ENCODE measurements around the gene MRPL43. TPM values are rescaled to one million over a fixed set of nuclear protein-coding genes. Genes with fewer than 3 reads are reported as not detected.

The MRPL43 gene
- total RNA-seq, 1 experiment from 2014 or later = 118 TPM

DNA sequence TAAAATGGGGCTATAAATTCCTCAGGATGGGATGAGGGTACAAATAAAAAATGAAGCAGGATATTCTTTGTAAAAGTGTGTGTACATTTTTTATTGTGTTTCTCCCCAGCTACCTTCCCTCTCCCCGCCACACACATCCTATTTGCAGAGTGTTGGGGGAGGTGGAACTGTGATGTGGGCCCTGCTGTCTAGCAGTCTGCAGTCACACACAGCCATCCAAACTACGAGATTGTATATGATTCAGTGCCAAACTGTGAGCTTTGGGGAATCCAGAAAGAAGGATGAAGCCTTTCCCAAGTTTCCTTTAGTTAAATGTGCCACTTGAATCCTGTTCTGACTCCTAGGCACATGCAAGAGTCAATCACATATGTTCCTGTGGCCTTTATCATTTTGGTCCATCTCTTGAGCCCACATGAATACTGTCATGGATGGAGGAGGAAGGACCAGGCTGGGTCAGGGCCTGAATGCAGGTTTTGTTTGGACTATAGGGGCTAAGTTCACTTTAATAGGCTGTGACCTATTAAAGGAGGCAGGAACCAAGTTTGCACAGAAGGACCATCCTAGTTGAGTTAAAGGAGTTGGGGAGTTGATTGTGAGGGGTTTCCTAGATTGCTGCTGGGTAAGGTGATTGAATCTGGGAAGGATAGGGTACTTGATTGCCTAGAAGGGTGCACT is 19.1 kb downstream of the MRPL43 start:
- DNase-seq (ENCODE audit: low spot score) = no peak

DNA sequence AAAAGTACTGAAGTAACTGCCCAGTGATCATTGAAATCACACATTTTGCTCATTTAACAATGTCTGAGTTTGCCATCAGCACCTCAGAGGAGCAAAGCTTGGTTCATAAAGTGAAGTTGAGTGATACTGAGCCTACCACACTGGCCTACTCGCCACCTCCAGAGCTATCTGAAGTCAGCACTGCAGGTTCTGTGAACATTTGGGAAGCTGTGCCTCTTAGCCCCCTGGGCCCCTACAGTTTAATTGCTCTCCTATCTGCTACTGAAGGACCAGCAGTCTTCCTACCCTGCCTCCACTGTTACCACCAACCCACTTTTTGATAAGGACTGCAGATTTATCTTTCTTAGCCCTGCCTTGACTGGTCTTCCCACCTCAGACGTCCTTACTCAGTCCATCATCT is 20.0 kb downstream of the MRPL43 start:
- no peak for DNase-seq (ENCODE audit: low spot score)

DNA sequence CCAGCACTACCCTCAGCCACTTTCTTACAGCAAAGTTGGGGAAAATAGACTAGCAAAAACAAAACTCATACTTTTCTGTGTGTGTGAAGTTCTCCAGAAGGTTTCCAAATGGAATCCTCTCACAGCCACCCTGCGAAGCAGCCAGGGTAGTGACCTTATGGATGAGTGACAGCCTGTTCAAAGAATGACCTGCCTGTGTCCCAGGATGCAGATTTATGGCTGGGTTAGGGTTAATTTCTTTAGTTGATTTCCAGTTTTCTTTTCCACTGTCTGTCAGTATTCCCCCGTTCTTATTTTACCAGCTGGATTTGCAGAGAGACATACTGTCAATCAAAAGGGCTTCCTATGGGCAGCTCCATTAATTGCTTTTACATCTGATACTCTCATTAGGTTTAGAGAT is 20.4 kb downstream of the MRPL43 start:
- DNase-seq (ENCODE audit: low spot score) = no peak

DNA sequence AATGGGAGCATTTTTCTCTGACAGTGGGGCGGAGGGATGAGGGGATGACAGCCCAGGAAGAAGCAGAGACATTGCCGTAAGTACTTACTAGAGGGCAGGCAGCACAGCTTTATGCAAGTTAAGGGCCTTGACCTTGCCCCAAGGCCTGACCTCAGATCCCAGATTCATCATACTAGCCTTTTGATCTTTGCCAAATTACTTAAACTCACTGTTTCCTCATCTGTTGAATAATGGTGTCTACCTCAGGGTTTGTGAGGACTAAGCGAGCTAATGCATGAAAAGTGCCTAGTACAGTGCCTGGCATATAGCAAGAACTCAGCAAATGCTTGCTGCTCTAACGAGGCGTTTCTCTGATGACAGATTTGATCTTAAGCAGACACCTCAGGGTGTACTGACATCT is 21.5 kb downstream of the MRPL43 start:
- no peak for DNase-seq (ENCODE audit: low spot score)

DNA sequence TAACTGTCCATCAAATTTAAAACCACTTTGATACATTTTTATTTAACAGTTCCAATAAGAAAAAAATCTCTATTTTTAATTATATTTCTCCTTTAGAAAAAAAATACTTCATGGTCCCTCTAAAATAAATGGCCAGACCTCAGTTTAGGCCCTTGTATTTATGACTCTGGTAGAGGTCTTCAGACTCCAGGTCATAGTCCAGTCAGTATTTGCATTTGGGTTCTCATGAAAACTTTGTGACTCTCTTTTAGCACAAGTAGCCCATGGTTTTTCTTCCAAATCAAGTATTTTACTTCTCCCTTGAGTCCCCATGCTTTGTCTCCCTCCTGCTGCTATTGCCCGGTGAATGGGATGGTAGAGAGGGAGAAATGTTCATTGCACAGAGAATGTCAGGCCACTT is 23.5 kb downstream of the MRPL43 start:
- no peak for DNase-seq (ENCODE audit: low spot score)

DNA sequence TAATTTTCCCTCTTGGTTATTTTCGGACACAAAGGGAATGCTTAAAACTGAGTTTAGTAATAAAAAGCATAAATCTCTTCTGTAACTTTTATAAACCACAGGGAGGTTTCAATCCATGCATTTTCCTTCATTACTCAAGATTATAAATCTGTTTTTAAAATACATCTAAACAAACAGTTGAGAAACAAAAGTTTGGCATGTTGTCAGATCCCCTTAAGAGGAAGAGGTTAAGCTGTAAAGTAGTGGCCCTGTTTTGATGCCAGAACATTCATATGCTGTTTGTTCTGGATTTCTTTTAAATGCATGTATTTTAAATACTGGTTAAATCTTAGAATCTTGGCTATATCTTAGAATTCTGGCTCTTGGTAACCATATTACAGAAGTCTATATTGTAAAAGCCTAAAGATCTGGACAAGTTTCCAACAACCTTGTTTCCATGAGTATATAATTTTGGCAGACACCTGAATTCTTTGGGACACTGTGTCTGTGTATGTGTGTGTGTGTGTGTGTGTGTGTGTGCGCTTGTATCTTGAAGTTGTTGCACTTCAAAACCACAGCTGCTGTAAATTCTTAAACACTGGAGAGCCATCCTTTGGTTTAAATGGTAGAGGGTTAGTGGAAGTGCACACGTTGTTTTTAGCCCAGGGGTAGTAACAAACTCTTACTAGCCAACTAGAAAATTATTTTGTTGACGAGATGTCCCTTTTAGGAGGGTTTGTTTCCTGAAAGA is 24.8 kb downstream of the MRPL43 start:
- no peak for DNase-seq (ENCODE audit: low spot score)

DNA sequence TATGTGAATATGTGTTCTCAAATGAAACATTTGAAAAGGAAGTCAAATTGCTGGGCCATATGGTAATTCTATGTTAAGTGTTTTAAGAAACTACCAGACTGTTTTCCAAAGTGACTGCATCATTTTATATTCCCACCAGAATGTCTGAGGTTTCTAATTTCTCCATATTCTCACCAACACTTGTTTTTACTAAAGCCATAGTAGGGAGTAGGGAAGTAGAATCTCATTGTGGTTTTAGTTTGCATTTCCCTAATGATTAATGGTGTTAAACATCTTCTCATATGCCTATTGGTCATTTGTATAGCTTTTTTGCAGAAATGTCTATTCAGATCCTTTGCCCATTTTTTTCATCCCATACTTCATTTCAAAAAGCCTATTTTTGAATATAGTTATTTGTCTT is 27.0 kb downstream of the MRPL43 start:
- no peak for DNase-seq (ENCODE audit: low spot score)

DNA sequence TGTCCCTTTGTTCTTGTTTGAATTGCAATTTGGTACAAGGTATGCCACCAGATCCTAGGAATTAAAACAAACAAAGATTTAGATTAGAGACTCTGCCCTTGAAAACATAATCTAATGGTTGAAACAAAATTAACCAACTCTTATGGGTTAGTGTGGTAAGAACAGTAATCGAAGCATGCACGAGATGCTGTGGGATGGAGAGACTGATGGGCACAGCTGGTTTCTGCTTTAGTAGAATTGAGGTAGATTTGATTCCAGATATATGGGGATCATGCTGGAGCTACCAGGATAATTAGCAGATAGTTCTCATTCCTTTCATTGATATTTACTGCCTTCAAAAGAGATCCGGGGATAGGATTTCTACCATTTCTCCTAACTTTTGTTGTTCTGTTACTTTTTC is 38.4 kb downstream of the MRPL43 start:
- no peak for DNase-seq (ENCODE audit: low spot score)

DNA sequence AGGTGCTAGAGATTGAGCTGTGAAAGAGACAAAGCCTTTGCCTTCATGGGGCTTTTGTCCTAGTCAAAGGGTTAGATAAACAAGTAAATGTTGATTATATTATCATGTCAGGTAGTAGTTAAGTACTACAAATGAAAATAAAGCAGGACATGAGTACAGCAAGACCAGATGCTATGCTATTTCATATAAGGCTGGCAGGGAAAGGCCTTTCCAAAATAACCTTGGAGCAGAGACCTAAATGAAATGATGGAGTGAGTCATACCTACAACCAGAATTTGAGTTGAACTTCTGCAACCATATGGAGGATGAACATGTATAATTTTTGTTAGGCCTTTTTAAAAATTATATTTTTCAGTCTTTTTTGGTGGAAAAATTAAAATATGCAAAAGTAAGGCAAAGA is 41.5 kb downstream of the MRPL43 start:
- DNase-seq (ENCODE audit: low spot score) = no peak

DNA sequence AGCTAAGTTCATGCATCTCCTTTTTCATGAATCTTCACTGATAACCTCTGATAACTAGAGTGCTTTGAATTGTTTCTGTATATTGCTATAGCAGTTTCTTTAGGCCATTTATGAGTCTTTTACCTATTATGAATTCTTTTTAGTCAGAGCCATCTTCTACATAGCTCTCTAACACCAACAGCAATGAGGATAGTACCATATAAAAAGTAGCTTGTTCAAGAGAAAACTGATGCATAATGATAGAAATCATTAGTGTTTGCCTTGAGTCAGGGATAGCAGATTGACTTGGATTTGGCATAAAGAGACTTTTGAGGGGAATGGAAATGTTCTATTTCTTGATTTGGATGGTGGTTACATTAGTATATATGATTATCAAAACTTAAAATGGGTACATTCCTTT is 43.8 kb downstream of the MRPL43 start:
- DNase-seq (ENCODE audit: low spot score) = no peak

DNA sequence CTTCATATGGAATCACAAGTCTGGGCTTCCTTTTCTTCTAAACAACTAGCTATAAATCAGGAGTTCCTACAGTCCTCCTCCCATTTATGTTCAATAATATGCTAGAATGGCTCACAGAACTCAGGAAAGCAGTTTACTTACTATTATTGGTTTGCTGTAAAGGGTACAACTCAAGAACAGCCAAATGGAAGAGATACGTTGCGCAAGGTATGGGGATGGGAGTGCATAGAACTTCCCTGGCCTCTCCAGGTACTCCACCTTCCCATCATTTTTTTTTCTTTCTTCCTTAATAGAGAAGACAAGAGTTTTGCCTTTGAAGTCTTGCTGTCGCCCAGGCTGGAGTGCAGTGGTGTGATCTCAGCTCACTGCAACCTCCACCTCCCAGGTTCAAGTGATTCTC is 45.1 kb downstream of the MRPL43 start:
- no peak for DNase-seq (ENCODE audit: low spot score)

DNA sequence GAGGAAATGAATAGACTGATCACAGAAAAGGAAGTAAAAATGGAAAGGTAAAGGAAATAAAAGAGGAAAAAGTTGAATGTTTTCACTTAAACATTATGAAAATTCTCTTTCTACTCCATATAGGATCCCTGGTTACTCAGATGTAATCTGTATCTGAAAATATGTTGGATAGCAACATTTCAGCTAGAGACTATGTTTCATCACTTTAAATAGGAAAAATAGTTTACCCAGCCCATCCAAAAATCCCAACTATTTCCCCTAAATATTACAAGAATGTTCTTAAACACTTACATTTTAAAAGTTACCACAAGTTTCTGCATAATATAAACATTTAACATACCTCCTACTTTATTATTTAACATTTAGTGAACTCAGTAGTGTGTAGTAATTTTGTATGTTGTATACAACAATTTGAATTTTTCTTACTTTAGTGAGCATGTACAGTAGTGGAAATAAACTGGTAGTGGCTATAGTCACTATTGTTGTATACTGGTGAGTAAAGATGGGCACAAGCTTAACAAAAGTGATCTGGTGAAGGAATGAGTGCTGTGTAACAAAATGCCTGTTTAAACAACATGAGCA is 47.4 kb downstream of the MRPL43 start:
- no peak for DNase-seq (ENCODE audit: low spot score)

Other genes starting within 250 kb of the MRPL43 start
- 0.07 TPM in 1 of 2 replicates, not detected in the other for gene PAX2, start 241.9 kb downstream of the MRPL43 start, total RNA-seq (2014; rRNA removed; shearing (Covaris generic))
- gene SLF2, start 74.5 kb downstream of the MRPL43 start, total RNA-seq (2014; rRNA removed; shearing (Covaris generic)) = 42.4 and 50.0 TPM in 2 replicates
- 0.05 TPM in 1 of 2 replicates, not detected in the other for gene SEMA4G, start 18.0 kb downstream of the MRPL43 start, total RNA-seq (2014; rRNA removed; shearing (Covaris generic))
- gene TWNK, start within 50 bp of the MRPL43 start, total RNA-seq (2014; rRNA removed; shearing (Covaris generic)) = 6.4 and 25.1 TPM in 2 replicates
- 66.5 and 76.9 TPM in 2 replicates for gene LZTS2, start 12.3 kb upstream of the MRPL43 start, total RNA-seq (2014; rRNA removed; shearing (Covaris generic))
- gene PDZD7, start 43.6 kb upstream of the MRPL43 start, total RNA-seq (2014; rRNA removed; shearing (Covaris generic)) = 2.2 and 5.0 TPM in 2 replicates
- 78.0 and 80.5 TPM in 2 replicates for gene SFXN3, start 43.7 kb upstream of the MRPL43 start, total RNA-seq (2014; rRNA removed; shearing (Covaris generic))
- 19.3 and 25.0 TPM in 2 replicates for gene KAZALD1, start 74.5 kb upstream of the MRPL43 start, total RNA-seq (2014; rRNA removed; shearing (Covaris generic))
- not detected in 2 replicates for gene TLX1, start 143.8 kb upstream of the MRPL43 start, total RNA-seq (2014; rRNA removed; shearing (Covaris generic))
- gene LBX1, start 242.0 kb upstream of the MRPL43 start, total RNA-seq (2014; rRNA removed; shearing (Covaris generic)) = 1.1 and 1.2 TPM in 2 replicates

All from A172 (cell line).